HG03460 (cell line): ENCODE measurements around the gene PPFIBP1.

Experiments
- ATAC-seq: cut with Tn5 transposase; IDR thresholded peaks from one replicate; pipeline ENCODE4 v1.9.1; 2021; ENCODE audit not compliant: unreplicated experiment

Gene PPFIBP1

DNA sequence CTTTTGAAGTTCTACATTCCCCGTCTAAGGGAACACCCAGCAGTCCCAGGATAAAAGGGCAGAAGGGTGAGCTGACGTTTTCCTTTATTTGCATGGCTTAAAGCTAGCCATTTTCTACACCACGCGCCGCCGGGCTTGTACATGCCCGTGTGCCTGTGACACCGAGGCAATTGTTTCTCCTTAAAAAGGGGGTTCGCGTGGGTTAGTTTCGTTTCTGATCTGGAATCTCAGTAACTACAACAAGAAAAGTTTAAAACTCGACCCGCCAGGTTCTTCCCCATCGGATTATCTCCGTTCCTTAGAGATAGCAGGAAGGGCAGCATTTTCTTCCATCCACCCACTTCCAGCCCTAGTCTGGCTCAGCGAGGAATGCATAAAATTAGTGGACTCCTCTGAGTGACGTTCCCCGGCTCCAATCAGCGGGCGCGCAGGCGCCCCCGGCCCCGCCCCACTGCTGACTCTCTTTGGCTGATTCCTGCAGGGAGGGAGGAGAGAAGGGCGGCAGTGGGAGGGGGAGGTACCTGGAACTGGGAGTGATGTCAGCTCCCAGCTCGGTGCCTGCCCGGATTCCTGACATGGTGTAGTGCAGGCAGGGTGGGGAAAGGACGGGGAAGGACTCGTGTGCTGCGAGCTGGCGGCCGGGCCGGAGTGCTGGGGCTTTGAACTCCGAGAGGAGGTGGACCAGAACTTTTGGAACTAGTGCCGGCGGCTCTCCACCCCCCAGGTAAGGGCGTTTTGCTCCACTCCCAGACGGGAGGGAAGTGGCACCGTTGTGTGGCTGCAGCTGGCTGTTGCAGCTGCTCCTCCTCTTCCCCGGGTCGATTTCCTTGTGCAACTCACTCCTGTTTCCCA, at the start of gene PPFIBP1:
TSS of gene PPFIBP1 (plus strand) at position 565 of the 852 bp plus-strand sequence. CDS start 109,191 bp downstream, outside the sequence.
- peak; percentile 90 for ATAC-seq

DNA sequence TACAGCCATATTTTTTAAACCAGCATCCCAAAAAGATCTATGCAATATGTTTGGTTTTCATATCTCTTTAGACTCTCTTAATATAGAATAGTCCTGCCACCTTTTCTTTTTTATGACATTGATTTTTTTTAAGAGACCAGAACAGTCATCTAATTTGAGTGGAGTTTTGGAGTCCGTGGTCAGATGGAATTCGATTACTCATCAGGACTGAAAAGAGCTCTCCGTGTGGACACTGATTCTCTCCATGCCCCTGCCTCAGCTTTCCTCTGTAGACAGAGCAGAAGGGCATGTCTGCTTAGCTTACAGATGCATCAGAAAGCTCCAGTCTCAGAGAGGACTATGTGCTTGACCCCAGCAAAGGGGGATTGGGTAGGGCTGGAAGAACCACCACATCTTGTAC, 49.7 kb upstream of the PPFIBP1 start:
- no peak for ATAC-seq

DNA sequence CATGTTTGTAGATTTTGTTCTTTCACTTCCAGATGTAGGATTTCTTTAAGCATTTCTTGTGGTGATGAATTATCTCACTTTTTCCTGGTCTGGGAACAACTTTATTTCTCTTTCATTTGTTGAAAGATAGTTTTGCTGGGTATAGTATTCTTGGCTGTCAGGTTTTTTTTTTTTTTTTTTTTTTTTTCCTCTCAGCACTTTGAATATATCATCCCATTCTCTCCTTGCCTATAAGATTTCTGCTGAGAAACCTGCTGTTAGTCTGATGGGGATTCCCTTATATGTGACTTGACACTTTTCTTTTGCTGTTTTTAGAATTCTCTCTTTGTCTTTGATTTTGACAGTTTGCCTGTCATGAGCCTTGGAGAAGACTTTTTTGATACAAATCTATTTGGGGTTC, 47.0 kb upstream of the PPFIBP1 start:
- ATAC-seq: no peak

DNA sequence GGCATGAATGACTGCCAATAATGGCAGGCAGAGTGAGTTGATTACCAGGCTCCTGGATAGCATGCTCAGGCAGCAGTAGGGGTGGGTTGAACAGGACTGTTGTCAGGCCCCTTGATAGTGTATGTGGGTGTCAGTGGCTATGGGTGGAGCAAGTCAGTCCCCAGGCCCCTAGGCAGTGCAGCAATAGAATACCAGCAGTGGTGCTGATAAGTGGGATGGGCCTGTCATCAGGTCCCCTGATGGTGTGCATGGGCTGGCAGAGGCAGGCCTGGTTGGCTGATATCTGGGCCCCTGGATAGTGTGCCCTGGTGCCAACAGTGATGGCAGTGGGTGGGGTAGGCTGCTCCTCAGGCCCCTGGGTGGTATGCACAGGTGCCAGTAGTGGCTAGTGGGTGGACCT, 45.1 kb upstream of the PPFIBP1 start:
- ATAC-seq: no peak

DNA sequence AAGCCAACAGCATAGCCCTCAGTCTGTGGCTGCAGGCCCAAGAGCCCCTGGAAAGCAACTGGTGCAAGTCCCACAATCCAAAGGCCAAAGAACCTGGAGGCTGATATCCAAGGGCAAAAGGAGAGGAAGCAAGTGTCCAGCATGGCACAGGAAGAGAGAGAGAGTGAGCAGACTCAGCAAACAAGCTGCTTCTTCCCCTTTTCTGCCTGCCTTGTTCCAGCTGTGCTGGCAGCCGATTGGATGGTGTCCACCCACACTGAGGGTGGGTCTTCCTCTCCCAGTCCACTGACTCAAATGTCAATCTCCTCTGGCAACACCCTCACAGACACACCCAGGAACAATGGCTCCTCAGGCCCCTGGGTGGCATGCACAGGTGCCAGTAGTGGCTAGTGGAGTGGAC, 44.0 kb upstream of the PPFIBP1 start:
- no peak for ATAC-seq

DNA sequence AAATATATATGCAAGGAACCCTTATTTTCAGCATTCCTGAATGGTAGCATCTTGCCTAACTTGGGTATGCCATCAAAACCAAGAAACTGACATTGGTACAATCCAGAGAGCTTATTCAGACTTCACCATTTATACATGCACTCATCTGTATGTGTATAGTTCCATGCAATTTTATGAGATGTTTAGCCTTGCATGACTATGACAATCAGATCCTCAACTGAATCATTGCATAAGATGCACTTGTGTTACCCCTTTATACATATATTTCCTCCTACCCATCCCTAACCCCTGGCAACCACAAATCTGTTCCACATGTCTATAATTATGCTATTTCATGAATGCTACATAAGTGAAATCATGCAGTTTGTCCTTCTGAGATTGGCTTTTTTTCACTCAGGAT, 37.0 kb upstream of the PPFIBP1 start:
- no peak for ATAC-seq

DNA sequence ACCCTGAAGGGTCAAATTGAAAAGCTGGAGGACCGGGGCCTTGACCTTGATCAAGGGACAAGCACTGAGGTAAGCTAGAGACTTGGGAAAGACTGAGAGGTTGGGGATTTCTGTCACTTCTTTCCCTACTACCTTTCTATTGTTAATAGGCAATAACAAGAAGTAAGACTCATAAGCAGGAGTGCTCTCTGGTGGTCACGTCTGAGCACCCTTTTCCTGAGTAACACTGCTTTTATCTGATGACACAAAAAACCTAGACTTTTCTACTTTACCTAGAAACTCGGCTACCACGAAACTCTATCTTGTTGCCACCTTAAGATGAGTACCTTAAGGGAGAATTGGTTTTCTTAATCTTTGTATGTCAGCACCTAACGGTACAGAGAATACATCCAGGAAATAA, 35.5 kb upstream of the PPFIBP1 start:
- ATAC-seq: no peak

DNA sequence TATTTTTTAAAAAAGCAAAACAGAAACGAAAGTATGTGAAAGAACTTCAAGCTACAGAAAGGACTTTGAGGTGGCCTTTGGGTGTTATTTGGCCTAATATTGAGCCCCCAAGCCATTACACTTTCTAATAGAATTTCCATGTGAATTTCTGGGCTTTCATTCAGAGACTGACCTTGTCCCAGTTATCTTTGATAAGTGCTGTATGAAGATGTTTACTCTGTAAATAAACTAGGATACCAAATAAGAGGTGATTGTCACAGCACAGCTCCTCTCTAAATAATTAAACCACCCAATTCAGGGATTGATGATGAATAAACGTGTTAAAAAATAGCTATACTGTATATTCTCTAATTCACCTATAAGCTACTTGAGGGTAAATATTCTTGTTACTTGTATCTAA, 32.8 kb upstream of the PPFIBP1 start:
- ATAC-seq: no peak

DNA sequence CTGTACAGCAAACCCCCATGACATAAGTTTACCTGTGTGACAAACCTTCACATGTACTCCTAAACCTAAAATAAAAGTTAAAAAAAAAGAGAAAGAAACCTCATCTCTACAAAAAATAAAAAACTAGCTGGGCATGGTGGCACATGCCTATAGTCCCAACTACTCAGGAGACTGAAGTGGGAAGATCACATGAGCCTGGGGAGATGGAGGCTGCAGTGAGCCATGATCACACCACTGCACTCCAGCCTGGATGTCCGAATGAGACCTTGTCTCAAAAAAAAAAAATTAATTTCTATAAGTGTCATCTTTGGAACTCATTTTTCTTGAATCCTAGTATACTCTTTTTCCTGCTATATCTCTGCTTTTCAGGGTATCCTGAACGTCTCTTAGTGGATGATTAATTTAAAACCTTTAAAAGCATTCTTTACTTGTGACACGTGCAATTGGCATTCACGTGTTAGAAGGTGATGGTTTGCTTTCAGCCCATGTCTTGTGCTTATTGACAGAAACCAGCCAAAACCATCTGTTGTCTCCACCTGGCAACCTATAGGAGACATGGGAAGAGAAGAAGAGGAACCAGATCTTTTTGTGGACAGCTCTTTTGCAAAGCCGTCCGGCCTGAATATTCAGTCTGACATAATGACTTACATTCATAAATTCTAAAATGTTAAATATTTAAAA, 30.6 kb upstream of the PPFIBP1 start:
- no peak for ATAC-seq

DNA sequence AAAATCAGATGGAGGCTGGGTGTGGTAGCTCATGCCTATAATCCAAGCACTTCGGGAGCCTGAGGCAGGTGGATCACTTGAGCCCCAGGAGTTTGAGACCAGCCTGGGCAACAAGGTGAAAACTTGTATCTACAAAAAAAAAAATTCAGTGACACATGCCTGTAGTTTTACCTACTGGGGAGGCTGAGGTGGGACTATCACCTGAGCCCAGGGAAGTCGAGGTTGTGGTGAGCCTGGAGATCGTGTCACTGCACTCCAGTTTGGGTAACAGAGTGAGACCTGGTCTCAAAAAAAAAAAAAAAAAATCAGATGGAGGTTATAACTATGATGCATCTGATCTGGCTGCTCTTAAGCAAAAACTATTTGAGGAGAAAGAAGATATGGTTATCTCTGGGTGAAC, 26.6 kb upstream of the PPFIBP1 start:
- no peak for ATAC-seq

DNA sequence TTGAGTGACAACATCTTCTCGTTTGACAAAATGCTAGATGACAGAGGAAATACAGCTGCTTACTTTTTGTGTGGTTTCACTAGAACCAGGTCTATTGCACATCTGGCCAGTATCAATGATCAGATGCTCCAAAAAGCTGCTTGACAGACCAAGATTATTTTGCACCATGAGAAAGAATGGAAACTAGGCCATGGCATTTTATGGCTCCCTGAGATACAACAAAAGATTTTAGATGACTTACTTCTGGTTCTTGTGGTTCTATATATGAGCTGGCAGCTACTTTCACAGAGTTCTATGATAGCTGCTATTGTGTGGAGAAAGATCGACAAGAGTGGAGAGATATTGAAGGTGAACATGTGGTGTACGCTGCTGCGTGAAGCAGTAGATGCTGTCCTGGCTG, 25.9 kb upstream of the PPFIBP1 start:
- peak; percentile 76 for ATAC-seq

DNA sequence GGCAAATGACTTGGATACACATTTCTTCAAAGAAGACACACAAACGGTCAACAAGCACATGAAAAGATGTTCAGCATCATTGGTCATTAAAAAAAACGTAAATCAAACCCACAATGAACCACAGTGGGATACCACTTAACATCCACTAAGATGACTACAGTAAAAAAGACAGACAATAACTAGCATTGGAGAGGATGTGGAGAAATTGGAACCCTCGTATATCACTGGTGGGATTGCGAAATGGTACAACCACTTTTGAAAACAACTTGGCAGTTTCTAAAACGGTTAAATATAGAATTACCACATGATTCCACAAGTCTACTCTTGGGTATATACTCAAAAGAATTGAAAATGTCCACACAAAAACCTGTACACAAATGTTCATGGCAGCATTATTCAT, 25.2 kb upstream of the PPFIBP1 start:
- ATAC-seq: no peak

DNA sequence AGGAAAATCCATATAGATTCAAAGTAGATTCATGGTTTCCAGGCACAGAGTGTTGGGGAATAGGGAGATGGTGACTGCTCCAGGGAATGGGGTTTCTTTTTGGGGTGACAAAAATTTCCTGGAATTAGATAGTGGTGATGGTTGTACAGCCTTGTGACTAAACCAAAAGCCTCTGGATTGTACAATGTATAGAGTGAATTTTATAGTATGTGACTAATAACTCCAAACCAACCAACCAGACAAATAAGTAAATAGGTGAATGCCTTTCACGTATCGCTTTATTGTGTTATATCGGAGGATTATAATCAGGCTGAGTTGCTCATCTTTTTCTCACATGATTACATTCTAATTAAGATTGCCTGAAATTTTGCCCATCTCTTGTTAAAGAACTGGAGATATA, 24.6 kb upstream of the PPFIBP1 start:
- no peak for ATAC-seq

DNA sequence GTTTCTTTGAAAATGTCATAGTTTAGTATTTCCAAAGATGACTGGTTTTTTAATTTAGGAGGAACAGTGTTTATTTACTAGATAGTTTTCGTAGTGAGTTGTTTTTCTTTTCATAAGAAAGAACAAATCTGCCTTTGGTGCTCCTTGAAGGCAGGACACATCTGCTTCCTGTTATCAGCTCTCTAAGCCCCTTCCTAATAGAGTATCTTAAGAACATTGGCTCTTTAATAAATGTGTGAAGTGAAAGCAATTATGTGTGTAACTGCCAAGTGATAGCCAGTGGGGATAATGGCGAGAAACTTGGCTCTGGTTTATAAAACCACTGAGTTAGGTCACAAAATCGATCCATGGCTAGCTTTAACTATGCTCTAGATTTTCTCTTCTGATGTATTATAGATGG, 23.5 kb upstream of the PPFIBP1 start:
- ATAC-seq: no peak

DNA sequence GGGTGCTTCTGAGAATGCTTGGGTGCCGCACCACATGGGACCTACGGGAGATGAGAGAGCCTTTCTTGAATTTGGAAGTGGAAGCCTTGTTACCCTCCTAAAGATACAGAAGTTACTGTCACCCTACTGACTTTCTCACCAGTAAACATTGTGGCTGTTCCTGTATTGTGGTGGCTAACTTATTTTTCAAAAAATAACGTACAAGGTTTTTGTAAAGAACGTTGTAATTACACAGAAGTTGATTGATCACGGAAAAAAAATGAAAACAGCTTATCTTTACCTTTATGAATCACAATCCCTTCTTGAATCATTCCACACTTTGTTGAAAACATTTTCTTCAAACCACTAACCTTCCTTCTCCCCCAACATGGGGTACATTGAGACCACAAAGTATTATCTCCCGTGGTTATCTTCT, 22.0 kb upstream of the PPFIBP1 start:
- ATAC-seq: no peak

DNA sequence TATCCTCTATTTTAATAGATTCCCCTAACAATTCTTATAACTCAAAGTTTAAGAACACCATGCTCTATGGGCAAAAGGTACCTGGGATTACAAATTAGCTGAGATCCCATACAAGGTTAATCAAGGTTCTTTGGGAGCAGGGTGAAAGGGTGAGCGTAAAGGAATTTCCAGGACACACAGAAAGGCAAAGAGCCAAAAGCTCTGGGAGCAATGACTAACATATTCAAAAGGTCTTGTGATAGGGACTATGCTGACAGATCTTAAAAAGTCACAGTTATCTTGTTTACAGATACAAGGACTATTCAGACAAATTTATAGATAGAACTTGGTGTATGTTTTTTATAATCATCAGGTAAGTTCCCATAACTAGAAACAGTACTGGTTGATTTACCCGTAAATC, 19.5 kb upstream of the PPFIBP1 start:
- no peak for ATAC-seq

DNA sequence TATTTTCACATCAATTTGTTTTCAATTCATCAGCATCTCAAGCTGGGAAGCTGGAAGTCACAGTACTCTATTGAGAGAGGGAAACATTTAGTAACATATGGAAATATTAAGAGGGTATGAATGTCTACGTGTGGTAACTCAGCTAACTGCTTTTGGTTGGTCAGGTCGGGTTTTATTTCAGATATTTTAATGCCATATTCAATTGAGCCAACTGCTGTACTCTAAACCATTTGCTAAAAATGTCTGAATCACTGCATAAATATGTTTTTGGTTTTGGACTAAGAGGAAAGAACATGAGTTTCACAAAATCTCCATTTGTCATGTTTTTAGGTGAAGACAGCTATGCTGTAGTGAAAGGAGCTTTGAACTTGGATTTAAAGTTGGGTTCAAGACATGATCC, 18.9 kb upstream of the PPFIBP1 start:
- ATAC-seq: no peak

DNA sequence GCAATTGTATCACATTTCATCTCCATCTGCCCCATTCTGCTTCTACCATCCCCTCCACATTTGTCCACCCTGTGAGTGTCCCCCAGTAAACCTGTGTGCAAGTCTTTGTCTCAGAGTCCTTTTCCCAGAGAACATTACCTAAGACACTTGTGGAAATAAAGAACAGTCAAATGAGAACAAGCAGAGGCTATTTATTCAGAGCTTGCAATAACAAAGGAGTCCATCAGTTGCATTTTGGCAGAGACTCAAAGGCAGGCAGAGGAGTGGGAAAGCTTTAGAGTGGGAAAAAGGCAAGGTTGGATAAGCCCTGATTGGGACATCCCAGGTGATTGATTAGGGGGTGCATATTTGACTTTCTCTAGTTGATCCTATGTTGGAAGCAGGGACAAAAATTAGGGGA, 18.2 kb upstream of the PPFIBP1 start:
- ATAC-seq: no peak

DNA sequence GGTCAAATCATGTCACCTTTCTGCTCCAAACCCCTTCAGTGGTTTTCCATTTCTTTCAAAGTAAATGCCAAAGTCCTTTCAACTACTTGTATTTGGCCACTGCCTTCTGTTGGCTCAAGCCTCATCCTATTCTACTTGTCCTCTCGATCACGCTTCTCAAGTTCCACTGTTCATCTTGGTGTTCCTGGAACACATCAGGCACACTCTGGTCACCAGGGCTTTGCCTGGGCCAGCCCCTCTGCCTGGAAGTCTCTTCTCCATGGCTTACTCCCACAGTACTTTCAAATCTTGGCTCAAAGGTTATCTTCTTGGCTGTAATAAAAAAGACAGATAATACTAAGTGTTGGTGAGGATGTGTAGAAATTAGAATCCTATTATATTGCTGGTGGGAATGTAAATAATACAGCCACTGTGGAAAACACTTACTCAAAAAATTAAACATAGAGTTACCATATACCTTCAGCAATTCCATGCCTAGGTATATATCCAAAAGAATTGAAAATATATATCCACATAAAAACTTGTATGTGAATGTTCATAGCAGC, 17.3 kb upstream of the PPFIBP1 start:
- no peak for ATAC-seq

DNA sequence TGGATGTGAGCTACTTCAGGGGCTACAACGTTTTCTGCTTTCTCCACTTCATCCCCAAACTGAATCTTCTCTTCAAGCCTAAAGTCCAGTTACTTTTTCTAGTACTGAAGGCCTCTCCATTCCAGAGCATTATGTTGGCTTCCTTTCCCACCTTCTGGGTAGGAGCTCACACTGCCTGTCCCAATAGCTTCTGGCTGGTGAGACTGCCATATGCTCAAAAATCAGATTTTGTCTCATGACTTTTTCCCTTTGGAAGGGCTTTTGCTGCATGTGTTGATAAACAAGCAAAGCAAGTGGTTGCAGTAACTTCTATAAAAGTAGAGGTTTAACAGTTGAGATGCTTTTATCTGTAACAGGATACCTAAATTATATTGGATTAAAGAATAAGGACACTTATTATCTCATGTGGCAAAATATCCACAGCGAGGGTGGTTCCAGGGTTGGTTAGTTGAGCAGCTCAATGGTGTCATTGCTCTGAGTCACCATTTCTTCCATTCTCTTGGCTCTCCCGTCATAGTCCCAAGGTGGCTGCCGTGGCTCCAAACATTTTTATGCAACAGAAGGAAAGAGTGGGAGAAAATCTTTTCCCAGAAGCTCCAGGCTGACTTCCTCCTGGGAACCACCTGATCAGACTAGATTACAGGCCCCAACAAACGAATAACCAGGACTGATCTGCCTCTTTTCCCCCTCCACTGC, 15.1 kb upstream of the PPFIBP1 start:
- ATAC-seq: no peak

DNA sequence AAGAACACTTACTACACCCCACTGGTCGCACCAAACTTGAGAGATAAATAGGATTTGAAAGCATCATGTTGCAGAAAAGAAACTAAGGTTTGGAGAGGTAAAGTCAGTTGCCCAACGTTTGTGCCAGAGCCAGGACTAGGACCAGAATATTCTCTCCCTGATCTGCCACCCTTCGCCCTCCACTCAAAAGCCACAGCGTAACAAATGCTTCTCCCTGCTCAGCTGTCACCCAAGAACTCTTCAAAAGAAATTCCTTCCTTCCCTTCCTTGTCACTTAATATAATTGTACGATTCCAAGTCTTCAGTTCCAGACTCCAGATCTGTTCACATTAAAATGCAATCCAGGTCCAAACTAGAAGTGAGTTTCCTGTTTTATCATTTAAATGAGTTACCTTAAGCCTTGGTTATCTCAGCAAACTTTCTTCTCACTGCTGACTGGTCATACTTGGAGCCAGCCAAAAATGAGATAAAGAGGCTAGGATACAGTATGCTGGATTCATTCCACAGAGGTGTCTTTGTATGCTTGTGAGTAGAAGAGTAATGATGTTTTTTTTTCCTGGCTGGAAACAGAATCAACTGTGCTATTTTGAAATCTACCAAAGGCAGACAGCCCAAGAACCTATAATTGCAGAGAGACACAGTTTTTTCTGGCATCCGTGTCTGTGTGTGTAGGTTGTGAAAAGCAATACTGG, 12.8 kb upstream of the PPFIBP1 start:
- no peak for ATAC-seq
